Activated B cell treated with CpG ODN at 0.5 μM for 24 hours (primary cell): ENCODE data around the gene DRAXIN. TPM values are rescaled to one million over a fixed set of nuclear protein-coding genes. Genes with fewer than 3 reads are reported as not detected.

Experiments used
- ATAC-seq: fragments of 200-7000 bp; cut with Tn5 transposase; one replicate; pipeline ENCODE4 v1.10.0; 2021; ENCODE audit warnings: low read depth, mild to moderate bottlenecking, moderate library complexity
- CTCF ChIA-PET: fragments of 350-600 bp; sonication (Branson Sonifier 250); formaldehyde crosslinking; loops from one replicate; lab custom pipeline; 2021; ENCODE audit warnings: antibody characterized with exemption; lab: Charles Lee
- POLR2A ChIA-PET: fragments of 350-600 bp; sonication (Branson Sonifier 250); formaldehyde crosslinking; loops from one replicate; lab custom pipeline; 2021; ENCODE audit warnings: antibody characterized with exemption; lab: Charles Lee
- DNase-seq: peaks from one replicate; pipeline ENCODE4 v3.0.0; 2022
- H3K27ac Mint-ChIP-seq: one replicate; pipeline ENCODE4 v1.8.0; 2020; ENCODE audit warnings: mixed read lengths
- H3K27me3 Mint-ChIP-seq: one replicate; pipeline ENCODE4 v1.8.0; 2021; ENCODE audit warnings: mixed read lengths
- H3K36me3 Mint-ChIP-seq: one replicate; pipeline ENCODE4 v1.8.0; 2021; ENCODE audit warnings: low read depth, mixed read lengths
- H3K4me1 Mint-ChIP-seq: one replicate; pipeline ENCODE4 v1.8.0; 2021; ENCODE audit warnings: mixed read lengths
- H3K4me3 Mint-ChIP-seq: one replicate; pipeline ENCODE4 v1.8.0; 2020; ENCODE audit warnings: mild to moderate bottlenecking, mixed read lengths
- H3K9me3 Mint-ChIP-seq: one replicate; pipeline ENCODE4 v1.8.0; 2020; ENCODE audit warnings: mixed read lengths
- intact Hi-C: fragments of 100-400 bp; cut with micrococcal nuclease; formaldehyde crosslinking; loops from one replicate; pipeline ENCODE4 v1.15.1; 2024
- total RNA-seq: library from RNA; stranded (reverse); gene quantifications from 2 replicates; pipeline ENCODE4 v1.2.3, GENCODE V29; 2022
- TF ChIP-seq, protein P1 (sequence below): fragments of 200-600 bp; IDR thresholded peaks from one replicate; pipeline ENCODE4 v1.8.0; 2022; ENCODE audit warnings: antibody characterized with exemption, mild to moderate bottlenecking

Gene DRAXIN
- total RNA-seq, 1 donor from 2014 or later, result 0.18 TPM

DNA sequence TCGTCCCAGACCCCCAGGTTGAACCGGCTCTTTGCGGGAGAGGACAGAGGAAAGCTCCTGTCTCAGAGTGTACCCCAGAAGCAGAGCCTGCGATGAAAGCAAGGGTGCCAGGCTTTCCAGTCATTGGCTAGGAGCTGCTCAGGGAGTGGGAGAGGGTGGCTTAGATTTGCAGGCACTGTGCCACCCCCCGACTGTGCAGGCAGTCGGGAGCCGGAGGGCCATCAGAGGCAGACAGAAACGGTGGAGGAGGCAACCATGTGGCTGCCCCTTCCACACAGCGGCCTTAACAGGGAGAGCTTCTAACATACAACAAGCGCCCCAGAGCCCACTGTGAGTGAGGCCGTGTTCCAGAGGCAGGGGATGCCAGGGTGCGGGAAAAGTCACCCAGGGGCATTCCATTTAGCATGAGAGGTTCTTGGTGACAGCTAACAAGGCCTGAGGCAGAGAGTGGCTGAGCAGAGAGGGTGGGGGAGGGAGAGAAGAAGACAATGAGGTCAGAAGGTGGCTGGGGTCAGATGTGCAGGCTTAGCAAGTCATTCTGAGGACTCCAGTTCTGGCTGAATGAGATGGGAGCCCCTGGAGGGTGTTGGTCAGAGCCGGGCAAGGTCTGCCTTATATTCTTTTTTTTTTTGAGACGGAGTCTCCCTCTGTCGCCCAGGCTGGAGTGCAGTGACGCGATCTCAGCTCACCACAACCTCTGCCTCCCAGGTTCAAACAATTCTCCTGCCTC is 61.0 kb downstream of the DRAXIN start:
- intact Hi-C loops, result no loop called here
- Mint-ChIP-seq H3K4me3 (no peak overlapping the region), H3K9me3 (no peaks in the 10 kb centered on the region), H3K36me3 (peaks cover 6% of the 10 kb centered on the region), H3K27ac (no peak overlapping the region), H3K27me3 (peaks cover 1% of the 10 kb centered on the region), H3K4me1 (peaks cover 6% of the 10 kb centered on the region)
- DNase-seq (no peak), ATAC-seq (no peak)
- ChIA-PET CTCF (interaction anchor here (1.1 kb wide), 1 partner anchor 109 kb away, joined by 4 read pairs; no protein-coding TSS in a partner anchor), POLR2A (no interaction called here)
- TF ChIP-seq, protein P1, sequence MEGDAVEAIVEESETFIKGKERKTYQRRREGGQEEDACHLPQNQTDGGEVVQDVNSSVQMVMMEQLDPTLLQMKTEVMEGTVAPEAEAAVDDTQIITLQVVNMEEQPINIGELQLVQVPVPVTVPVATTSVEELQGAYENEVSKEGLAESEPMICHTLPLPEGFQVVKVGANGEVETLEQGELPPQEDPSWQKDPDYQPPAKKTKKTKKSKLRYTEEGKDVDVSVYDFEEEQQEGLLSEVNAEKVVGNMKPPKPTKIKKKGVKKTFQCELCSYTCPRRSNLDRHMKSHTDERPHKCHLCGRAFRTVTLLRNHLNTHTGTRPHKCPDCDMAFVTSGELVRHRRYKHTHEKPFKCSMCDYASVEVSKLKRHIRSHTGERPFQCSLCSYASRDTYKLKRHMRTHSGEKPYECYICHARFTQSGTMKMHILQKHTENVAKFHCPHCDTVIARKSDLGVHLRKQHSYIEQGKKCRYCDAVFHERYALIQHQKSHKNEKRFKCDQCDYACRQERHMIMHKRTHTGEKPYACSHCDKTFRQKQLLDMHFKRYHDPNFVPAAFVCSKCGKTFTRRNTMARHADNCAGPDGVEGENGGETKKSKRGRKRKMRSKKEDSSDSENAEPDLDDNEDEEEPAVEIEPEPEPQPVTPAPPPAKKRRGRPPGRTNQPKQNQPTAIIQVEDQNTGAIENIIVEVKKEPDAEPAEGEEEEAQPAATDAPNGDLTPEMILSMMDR, result no peak

- ChIA-PET CTCF (no interaction called here), POLR2A (no interaction called here)
- DNase-seq (no peak), ATAC-seq (no peak)
- peaks cover 1% of the 10 kb centered on the region for H3K27me3 Mint-ChIP-seq
- H3K4me1 Mint-ChIP-seq, result peaks cover 6% of the 10 kb centered on the region
- H3K4me3 Mint-ChIP-seq, result no peak overlapping the region
- intact Hi-C loops, result no loop called here
- H3K9me3 Mint-ChIP-seq, result no peaks in the 10 kb centered on the region
- TF ChIP-seq, protein P1, result no peak
- peaks cover 6% of the 10 kb centered on the region for H3K36me3 Mint-ChIP-seq
- H3K27ac Mint-ChIP-seq, result no peak overlapping the region
Observed at GRCh38 chr1:11753555-11754208, 62.2 kb downstream of the DRAXIN start.

DNA sequence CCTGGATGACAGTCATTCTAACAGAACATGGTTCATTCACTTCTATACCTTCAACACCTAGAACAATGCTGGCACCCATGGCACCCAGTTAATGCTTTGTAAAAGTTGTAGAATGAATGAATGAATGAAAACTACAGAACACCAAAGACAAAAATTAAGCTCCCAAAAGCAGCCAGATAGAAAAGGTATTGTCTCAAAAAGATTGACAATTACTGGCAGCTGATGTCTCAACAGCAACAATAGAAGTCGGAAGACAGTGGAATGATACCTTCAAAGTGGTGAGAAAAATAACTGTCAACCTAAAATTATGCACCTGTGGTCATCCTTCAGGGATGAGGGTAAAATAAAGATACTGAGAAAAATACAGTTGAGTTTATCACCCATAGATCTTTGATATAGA is 65.5 kb downstream of the DRAXIN start:
- TF ChIP-seq, protein P1, result no peak
- ATAC-seq, result no peak
- no peak for DNase-seq
- CTCF ChIA-PET, result no interaction called here
- Mint-ChIP-seq H3K9me3 (no peaks in the 10 kb centered on the region), H3K4me3 (no peak overlapping the region), H3K4me1 (peaks cover 5% of the 10 kb centered on the region), H3K27me3 (peaks cover 8% of the 10 kb centered on the region), H3K27ac (no peak overlapping the region), H3K36me3 (no peaks in the 10 kb centered on the region)
- intact Hi-C loops, result no loop called here
- POLR2A ChIA-PET, result no interaction called here

GRCh38 chr1:11759791-11760190 is 68.3 kb downstream of the DRAXIN start:
- POLR2A ChIA-PET, result no interaction called here
- H3K27me3 Mint-ChIP-seq, result peaks cover 16% of the 10 kb centered on the region
- intact Hi-C loops, result no loop called here

DNA sequence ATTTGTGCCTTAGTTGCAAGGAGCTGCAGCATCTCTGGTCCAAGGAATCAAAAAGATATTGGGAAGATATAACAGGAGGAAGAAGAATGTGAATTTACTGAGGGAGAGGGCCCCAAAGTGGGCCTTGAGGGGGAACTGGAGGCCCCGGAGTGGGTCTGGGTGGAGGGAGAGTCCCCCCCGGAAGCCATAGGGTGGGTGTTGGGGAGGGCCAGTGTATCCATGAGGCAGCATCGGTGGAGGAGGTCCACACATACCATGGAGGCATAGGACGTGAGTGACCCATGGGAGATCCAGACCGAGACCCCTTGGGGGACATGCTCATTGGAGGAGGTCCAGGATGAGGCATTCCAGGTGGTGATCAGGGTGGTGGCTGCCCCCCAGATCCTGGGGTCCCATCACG is 69.8 kb downstream of the DRAXIN start:
- H3K36me3 Mint-ChIP-seq, result no peaks in the 10 kb centered on the region
- intact Hi-C loops, result no loop called here
- ATAC-seq (no peak), DNase-seq (no peak)
- ChIA-PET CTCF (no interaction called here), POLR2A (no interaction called here)
- H3K4me3 Mint-ChIP-seq, result no peak overlapping the region
- peaks cover 18% of the 10 kb centered on the region for H3K27me3 Mint-ChIP-seq
- no peaks in the 10 kb centered on the region for H3K9me3 Mint-ChIP-seq
- TF ChIP-seq, protein P1, result no peak
- no peak overlapping the region for H3K27ac Mint-ChIP-seq
- H3K4me1 Mint-ChIP-seq, result peaks cover 7% of the 10 kb centered on the region

More at GRCh38 chr1:11759791-11760190, 68.3 kb downstream of the DRAXIN start:
- no peak for ATAC-seq
- no peak for DNase-seq
- no peak overlapping the region for H3K27ac Mint-ChIP-seq
- no peaks in the 10 kb centered on the region for H3K36me3 Mint-ChIP-seq
- TF ChIP-seq, protein P1, result no peak
- no peaks in the 10 kb centered on the region for H3K9me3 Mint-ChIP-seq
- H3K4me3 Mint-ChIP-seq, result no peak overlapping the region
- CTCF ChIA-PET, result no interaction called here
- H3K4me1 Mint-ChIP-seq, result peaks cover 7% of the 10 kb centered on the region
